HCT116 (cell line): ENCODE measurements around the gene CCN5. TPM values are rescaled to one million over a fixed set of nuclear protein-coding genes. Genes with fewer than 3 reads are reported as not detected.
"Not testable (repeated sequence)": the region's sequence is repeated elsewhere in the genome, so short reads cannot be mapped to it uniquely, and the experiment has no call there.

ENCODE experiments used
- ATAC-seq: fragments of 200-7000 bp; cut with Tn5 transposase; 2 replicates; pipeline ENCODE4 v1.9.1; 2020; ENCODE audit warnings: mild to moderate bottlenecking, moderate library complexity
- BruUV-seq: library from RNA; stranded (reverse); fragments of 400-500 nt; replicated peaks from 2 replicates; lab custom pipeline; 2021; lab: Mats Ljungman, UMichigan
- CTCF ChIA-PET: fragments of 300-600 bp; sonication (Branson Sonifier 250); formaldehyde crosslinking; loops from one replicate; lab custom pipeline; 2021; ENCODE audit warnings: antibody characterized with exemption; lab: Charles Lee
- POLR2A ChIA-PET: fragments of 300-600, 350-600 bp; sonication (Branson Sonifier 250); formaldehyde crosslinking; loops from one replicate; lab custom pipeline; 2021; ENCODE audit warnings: antibody characterized with exemption; lab: Charles Lee
- RAD21 ChIA-PET, 2 experiments: fragments of 300-600 bp; sonication (Branson Sonifier 250); formaldehyde crosslinking; loops; one replicate each; lab custom pipeline; 2023; ENCODE audit warnings: low total read pairs in 2 of 2; ENCODE audit not compliant: uncharacterized antibody in 2 of 2, unreplicated experiment in 2 of 2, low non-redundant PET in 1 of 2; lab: Charles Lee
- DNase-seq: peaks from one replicate; pipeline ENCODE4 v3.0.0-alpha.2; 2010; ENCODE audit warnings: low read depth, low spot score
- H2AFZ ChIP-seq: fragments of 200-600 bp; shearing (Covaris generic), sonication (generic); 2 replicates; pipeline ENCODE4 v1.6.1; 2017; ENCODE audit warnings: low read depth, mixed run types, mixed read lengths, antibody characterized with exemption, low read length; ENCODE audit not compliant: poor library complexity, severe bottlenecking
- H3K27ac ChIP-seq: 2 replicates; pipeline ENCODE4 v1.5.1; 2012; ENCODE audit warnings: low read depth, low read length
- H3K27me3 ChIP-seq: fragments of 200-600 bp; sonication (generic); 2 replicates; pipeline ENCODE4 v1.6.1; 2016; ENCODE audit warnings: mixed run types, low read length, mixed read lengths; ENCODE audit not compliant: insufficient read depth
- H3K36me3 ChIP-seq, 2 experiments: fragments of 200-500 bp in 1 of 2; fragments of 200-600 bp in 1 of 2; sonication (Bioruptor generic) in 1 of 2; sonication (generic) in 1 of 2; 2 replicates each; pipeline versions ENCODE4 v1.5.1 to v1.6.1; 2014 to 2016; ENCODE audit warnings: low read length in 2 of 2, inconsistent platforms in 1 of 2, mixed read lengths in 1 of 2, mixed run types in 1 of 2; ENCODE audit not compliant: insufficient read depth in 2 of 2, control insufficient read depth in 1 of 2
- H3K4me1 ChIP-seq, 2 experiments: fragments of 200-600 bp in 1 of 2; sonication (generic) in 1 of 2; 2 replicates each; pipeline versions ENCODE4 v1.5.1 to v1.6.1; 2012 to 2017; ENCODE audit warnings: low read length in 2 of 2, inconsistent platforms in 1 of 2, mild to moderate bottlenecking in 1 of 2, mixed read lengths in 1 of 2, mixed run types in 1 of 2, moderate library complexity in 1 of 2; ENCODE audit not compliant: insufficient read depth in 2 of 2, control insufficient read depth in 1 of 2
- H3K4me2 ChIP-seq: fragments of 200-600 bp; sonication (generic); 2 replicates; pipeline ENCODE4 v1.6.1; 2017; ENCODE audit warnings: mixed run types, low read length, mixed read lengths
- H3K4me3 ChIP-seq, 2 experiments: fragments of 200-600 bp in 1 of 2; sonication (generic) in 1 of 2; replicated peaks in 1 of 2; 2 replicates each; pipeline ENCODE4 v1.5.1; 2011 to 2016; ENCODE audit warnings: low read length in 2 of 2, control low read depth in 1 of 2, low read depth in 1 of 2, mild to moderate bottlenecking in 1 of 2, mixed read lengths in 1 of 2, mixed run types in 1 of 2
- H3K79me2 ChIP-seq: fragments of 200-600 bp; sonication (generic); 2 replicates; pipeline ENCODE4 v1.6.1; 2017; ENCODE audit warnings: mild to moderate bottlenecking, mixed run types, low read length, moderate library complexity, mixed read lengths; ENCODE audit not compliant: insufficient read depth
- H3K9ac ChIP-seq: fragments of 200-600 bp; sonication (generic); 2 replicates; pipeline ENCODE4 v1.6.1; 2016; ENCODE audit warnings: low read length, mixed read lengths
- H3K9me2 ChIP-seq: fragments of 200-600 bp; sonication (generic), shearing (Covaris generic); 2 replicates; pipeline ENCODE4 v1.6.1; 2017; ENCODE audit warnings: mixed run types, mild to moderate bottlenecking, moderate library complexity; ENCODE audit not compliant: insufficient read depth
- H3K9me3 ChIP-seq, 2 experiments: fragments of 200-500 bp in 1 of 2; fragments of 200-600 bp in 1 of 2; sonication (Bioruptor generic) in 1 of 2; sonication (generic) in 1 of 2; 2 replicates each; pipeline ENCODE4 v1.6.1; 2014 to 2017; ENCODE audit warnings: low read length in 2 of 2, mixed read lengths in 2 of 2, inconsistent platforms in 1 of 2, low read depth in 1 of 2, mild to moderate bottlenecking in 1 of 2, mixed run types in 1 of 2, moderate library complexity in 1 of 2; ENCODE audit not compliant: control insufficient read depth in 1 of 2, insufficient read depth in 1 of 2
- H4K20me1 ChIP-seq: fragments of 200-600 bp; sonication (generic), shearing (Covaris generic); 2 replicates; pipeline ENCODE4 v1.6.1; 2017; ENCODE audit warnings: mixed run types, mild to moderate bottlenecking, moderate library complexity; ENCODE audit not compliant: insufficient read depth
- CEBPB ChIP-seq: IDR thresholded peaks from 2 replicates; pipeline ENCODE4 v1.6.1; 2012; ENCODE audit warnings: low read depth
- FOSL1 ChIP-seq: IDR thresholded peaks from 2 replicates; pipeline ENCODE4 v1.6.1; 2012; ENCODE audit warnings: low read depth
- MAX ChIP-seq: IDR thresholded peaks from 2 replicates; pipeline ENCODE4 v1.6.1; 2012
- POLR2A ChIP-seq: IDR thresholded peaks from 2 replicates; pipeline ENCODE4 v1.7.0; 2011; ENCODE audit warnings: borderline replicate concordance; ENCODE audit not compliant: insufficient read depth, insufficient read length; ENCODE audit errors: extremely low read depth
- SIN3A ChIP-seq: IDR thresholded peaks from 2 replicates; pipeline ENCODE4 v1.6.1; 2012; ENCODE audit warnings: low read depth
- TCF7L2 ChIP-seq: IDR thresholded peaks from 2 replicates; pipeline ENCODE4 v1.7.0; 2011; ENCODE audit warnings: borderline replicate concordance, inconsistent platforms; ENCODE audit not compliant: insufficient read depth, insufficient read length; ENCODE audit errors: extremely low read depth
- YY1 ChIP-seq: IDR thresholded peaks from 2 replicates; pipeline ENCODE4 v1.6.1; 2011; ENCODE audit warnings: low read length, low read depth, moderate library complexity, mild to moderate bottlenecking; ENCODE audit not compliant: insufficient replicate concordance; ENCODE audit errors: extremely low read depth
- ZBTB33 ChIP-seq: IDR thresholded peaks from 2 replicates; pipeline ENCODE4 v1.6.1; 2011; ENCODE audit warnings: mild to moderate bottlenecking, low read length, moderate library complexity; ENCODE audit not compliant: insufficient replicate concordance; ENCODE audit errors: extremely low read depth
- ZNF274 ChIP-seq: fragments of 200-500 bp; sonication (Bioruptor generic); IDR thresholded peaks from 2 replicates; pipeline ENCODE4 v1.6.1; 2014; ENCODE audit warnings: mild to moderate bottlenecking, low read depth, low read length, inconsistent platforms
- intact Hi-C: fragments of 100-400 bp; cut with micrococcal nuclease; formaldehyde crosslinking; loops from 2 replicates; pipeline ENCODE4 v1.10.0; 2022
- total RNA-seq: library from RNA; stranded (reverse); gene quantifications from one replicate; pipeline ENCODE4 v1.2.1, GENCODE V29; 2021; ENCODE audit not compliant: unreplicated experiment

CCN5 gene
- total RNA-seq, 1 experiment from 2014 or later: 0.20 TPM

GRCh38 chr20:44761423-44761822 lies 46.3 kb downstream of the CCN5 start (continued):
- TF ChIP-seq YY1: no peak
- TF ChIP-seq SIN3A: no peak
- TF ChIP-seq CEBPB: no peak

GRCh38 chr20:44762466-44763140 lies 47.4 kb downstream of the CCN5 start:
- BruUV-seq: no TSS peak
- ChIA-PET RAD21 (no interaction called here), CTCF (interaction anchor here (1.3 kb wide), 1 partner anchor 16 kb away, joined by 3 read pairs; no protein-coding TSS in a partner anchor), POLR2A (no interaction called here)
- H3K4me1 ChIP-seq: 0 out of 4 replicates have a peak, but pooled peaks cover 0 to 8% of the 10 kb centered on the region in 2 experiments
- no peaks in the 10 kb centered on the region for H4K20me1 ChIP-seq
- H3K4me3 ChIP-seq: no peak overlapping the region
- DNase-seq (no peak), ATAC-seq (no peak)
- H3K9ac ChIP-seq: no peak overlapping the region
- H3K36me3 ChIP-seq: no peaks in the 10 kb centered on the region
- intact Hi-C loops: no loop called here
- TF ChIP-seq MAX (no peak), ZBTB33 (no peak), FOSL1 (no peak), TCF7L2 (no peak), POLR2A (no peak), ZNF274 (no peak), YY1 (no peak)
- no peaks in the 10 kb centered on the region for H3K9me3 ChIP-seq
- no peak overlapping the region for H3K27ac ChIP-seq
- H3K4me2 ChIP-seq: no peak overlapping the region
- no peaks in the 10 kb centered on the region for H3K79me2 ChIP-seq
- peaks cover 24% of the 10 kb centered on the region for H3K27me3 ChIP-seq
- H2AFZ ChIP-seq: no peak overlapping the region
- no peaks in the 10 kb centered on the region for H3K9me2 ChIP-seq

GRCh38 chr20:44763798-44764197 lies 48.6 kb downstream of the CCN5 start:
- not testable (repeated sequence) for H3K27ac ChIP-seq

More at GRCh38 chr20:44763798-44764197, 48.6 kb downstream of the CCN5 start:
- ATAC-seq, H3K9ac ChIP-seq, H4K20me1 ChIP-seq, BruUV-seq, intact Hi-C loops, H3K36me3 ChIP-seq, H3K79me2 ChIP-seq, H3K9me3 ChIP-seq, DNase-seq, H2AFZ ChIP-seq, H3K4me2 ChIP-seq, H3K4me3 ChIP-seq, H3K4me1 ChIP-seq, POLR2A ChIA-PET, H3K9me2 ChIP-seq, RAD21 ChIA-PET: not testable (repeated sequence)
- CTCF ChIA-PET: interaction anchor here (1.3 kb wide), 1 partner anchor 17 kb away, joined by 3 read pairs; no protein-coding TSS in a partner anchor
- H3K27me3 ChIP-seq: peaks cover 34% of the 10 kb centered on the region
